GM21360 (cell line): Measurements from ENCODE around the gene CADPS2.
"Not testable (repeated sequence)": the region's sequence is repeated elsewhere in the genome, so short reads cannot be mapped to it uniquely, and the experiment has no call there.

Experiments used
- ATAC-seq: cut with Tn5 transposase; IDR thresholded peaks from one replicate; pipeline ENCODE4 v1.9.1; 2021; ENCODE audit warnings: mild to moderate bottlenecking, moderate library complexity; ENCODE audit not compliant: unreplicated experiment

CADPS2 gene

DNA sequence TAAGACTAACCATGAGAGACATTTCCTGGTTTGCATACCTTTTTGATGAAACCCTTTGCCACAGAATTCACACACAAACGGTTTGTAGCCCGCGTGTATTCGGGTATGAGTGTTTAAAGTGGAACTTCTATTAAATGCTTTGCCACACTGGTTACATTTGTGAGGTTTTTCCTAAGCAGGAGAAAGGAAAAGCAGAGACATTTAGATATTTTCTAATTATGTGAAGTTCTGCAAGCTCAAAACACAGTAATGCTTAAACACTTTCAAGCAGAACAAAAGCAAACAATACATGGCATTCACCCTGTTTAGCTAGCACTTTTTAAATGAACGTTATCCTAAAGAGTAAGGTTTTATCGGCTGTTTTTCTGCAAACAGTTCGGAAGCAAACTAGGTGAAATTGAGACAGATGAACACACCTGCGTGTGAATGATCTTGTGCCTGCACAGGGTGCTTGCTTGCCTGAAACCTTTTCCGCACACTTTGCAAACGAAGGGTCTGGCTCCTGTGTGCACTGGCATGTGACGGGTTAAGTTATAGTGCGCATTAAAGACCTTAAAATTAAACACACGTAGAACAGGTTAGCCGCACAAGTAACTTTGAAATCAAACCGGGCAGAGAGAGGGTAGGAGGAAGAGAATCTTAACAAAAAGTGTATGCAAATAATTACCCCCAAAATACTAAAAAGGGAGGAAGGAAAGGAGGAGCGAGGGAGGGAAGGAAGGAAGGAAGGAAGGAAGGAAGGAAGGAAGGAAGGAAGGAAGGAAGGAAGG, 583.3 kb downstream of the CADPS2 start:
- ATAC-seq, result no peak

DNA sequence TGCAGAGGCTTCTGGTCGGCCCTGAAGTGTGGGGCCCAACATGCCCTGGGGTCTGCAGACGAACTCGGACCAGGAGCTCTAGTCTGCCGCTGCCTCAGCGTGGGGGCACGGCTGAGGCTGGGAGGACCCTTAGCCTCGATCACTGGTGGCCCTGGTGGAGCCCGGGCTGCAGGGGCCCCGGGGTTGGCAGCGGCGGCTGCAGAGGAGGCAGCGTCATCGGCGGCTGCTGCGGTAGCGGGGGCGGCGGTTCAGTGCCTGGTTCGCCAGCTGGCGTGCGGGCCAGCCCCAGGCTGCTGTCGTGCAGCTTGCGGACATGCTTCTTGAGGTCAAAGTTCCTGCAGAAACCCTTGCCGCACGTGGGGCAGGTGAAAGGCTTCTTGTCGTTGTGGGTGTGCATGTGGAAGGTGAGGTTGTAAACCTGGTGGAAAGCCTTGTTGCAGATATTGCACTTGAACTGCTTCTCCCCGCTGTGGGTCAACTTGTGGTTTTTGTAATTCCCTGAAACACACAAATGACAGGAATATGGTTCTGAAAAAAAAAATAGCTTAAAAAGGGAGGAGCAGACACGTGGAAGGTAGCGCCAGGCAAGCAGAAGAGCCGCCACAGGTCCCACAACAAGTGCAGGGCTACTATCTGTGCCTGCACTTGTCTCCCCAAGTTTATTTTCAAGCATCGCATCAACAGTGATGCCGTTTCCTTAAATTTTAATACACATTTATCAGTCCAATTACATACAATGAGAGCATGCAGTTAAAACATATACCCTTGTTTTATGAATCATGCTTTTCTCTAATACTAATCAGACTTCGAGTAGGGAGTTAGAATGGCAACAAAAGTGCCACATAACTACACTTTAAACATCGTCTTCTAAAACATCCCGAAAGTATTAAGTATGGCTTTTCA, 584.2 kb downstream of the CADPS2 start:
- no peak for ATAC-seq

DNA sequence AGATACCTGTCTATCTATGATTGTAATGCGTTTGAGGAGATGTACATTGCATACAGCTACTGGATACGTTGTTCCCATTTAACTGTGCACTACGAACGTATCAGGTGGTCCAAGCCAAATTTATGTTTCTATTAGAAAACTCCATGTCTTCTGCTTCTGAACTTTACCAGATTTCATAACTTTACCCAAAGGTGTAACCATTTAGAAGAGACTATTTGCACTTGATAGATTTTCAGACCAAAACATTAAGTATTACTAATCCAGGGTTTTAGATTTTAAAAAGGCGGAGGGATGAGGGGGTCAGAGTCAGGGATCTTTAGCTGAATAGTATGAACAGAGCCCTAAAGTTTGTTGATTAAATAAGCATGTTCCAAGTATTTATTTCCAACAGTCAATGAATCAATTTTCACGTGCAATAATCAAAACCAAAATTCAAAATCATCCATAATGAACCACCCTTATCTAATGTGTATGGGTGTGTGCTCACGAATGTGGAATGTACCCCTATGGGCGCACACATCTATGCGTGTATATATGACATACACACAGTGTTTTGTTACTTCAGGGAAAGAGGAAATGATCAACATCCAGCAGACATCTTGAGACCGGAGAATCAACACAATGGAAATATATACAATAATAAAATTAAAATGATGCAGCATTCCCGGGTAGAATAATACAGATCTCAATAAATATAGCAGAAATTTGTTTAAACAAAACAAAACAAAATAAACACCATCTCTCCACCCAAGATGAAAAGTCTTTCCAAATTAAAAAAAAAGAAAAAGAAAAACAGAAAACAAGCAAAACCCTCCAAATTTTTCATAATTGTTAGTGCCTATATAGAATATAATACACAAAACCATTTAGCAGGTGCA, 585.1 kb downstream of the CADPS2 start:
- no peak for ATAC-seq

DNA sequence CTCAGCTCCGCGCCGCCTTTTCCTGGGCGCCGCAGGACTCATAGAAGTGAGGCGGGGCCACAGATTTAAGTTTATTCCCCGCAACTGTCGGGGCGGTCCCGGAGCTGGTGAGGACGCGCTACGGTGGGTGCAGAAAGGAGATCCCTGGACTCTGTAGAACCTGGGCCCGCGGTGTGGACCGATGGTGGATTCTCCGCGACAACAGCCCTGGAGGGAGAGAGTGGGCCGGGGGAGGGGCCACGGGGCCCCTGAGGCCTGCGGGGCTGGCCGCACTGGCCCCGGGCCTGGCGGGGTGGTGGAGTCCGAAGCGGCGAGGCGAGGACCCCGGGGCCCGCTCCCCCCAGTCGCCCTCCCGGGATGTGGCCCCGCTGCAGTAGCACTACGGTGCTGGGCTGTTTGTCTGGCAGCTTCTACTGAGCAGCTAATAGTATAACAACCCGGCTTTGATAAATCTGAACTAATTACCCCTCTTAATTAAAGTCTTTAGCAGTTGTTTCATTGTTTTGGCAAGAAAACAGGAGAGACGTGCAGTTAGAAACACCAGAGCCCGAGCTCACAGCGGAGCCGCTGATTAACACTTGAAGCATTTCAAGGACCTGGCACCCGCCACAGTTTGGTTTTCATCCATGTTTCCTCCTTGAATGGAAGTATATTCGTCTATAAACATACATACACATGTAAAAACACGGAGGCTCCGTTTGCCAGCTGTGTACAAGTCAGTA, 585.9 kb downstream of the CADPS2 start:
- no peak for ATAC-seq

DNA sequence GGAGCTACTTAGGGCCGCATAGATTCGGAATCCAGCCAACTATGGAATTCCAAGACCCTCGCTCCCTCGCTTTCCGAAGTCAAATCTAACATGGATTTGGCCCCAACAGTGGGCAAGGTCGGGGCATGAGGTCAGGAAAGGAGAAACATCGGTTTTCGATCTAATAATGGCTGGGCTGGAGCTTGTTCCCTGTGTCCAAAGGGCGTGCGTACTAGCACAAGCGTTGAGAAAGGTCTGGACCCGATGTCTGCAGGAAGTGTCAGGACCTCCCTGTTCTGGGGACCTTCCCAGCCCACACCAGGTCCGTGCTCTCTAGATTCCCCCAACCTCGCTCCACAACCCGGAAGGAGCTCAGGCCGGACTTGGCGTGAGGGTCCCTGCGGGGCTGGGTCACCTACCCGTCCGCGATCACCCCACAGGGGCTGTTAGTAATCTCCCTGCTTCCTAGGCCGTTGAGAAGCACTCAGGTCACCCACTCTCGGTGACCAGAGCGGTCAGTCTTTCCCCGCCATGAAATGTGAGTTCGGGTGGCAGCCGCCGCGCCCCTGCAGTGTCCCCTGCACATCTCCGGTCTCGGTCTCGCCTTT, 586.5 kb downstream of the CADPS2 start:
- ATAC-seq, result no peak

DNA sequence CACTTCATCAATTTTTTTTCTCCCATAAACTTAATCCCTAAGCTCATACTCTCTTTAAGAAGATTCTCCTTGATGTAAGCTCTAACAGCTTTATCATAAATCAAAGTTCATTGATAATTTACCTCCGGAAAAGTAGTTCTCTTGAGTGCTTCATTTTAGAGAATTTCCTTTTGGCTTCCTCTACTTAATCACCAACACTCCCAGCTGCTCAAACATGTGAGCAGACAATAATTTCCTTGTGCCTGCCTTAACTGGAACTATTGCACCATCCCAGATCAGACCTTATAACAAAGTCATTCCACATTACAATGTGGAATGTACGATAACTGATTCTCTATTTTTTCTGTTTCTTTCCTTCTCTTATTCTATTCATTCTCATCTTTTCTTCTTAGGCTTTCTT, 587.6 kb downstream of the CADPS2 start:
- ATAC-seq, result no peak

DNA sequence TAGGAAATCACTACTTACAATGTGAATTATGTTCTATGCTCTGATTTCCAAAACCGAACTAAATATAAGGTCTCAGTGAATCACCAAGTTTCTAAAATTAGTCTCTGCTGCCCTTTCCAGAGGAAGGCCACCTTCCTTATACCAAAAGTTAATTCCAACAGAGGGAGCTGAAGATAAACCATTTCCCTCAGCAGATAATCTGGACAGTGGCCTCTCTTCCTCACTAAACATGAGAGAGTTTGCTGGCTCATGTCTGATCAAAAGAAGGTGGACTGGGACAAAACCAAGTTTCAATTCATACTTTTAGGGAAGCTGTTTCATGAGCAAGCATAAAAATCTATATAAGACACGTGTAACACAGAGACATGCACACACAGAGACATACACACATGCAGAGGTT, 588.1 kb downstream of the CADPS2 start:
- ATAC-seq, result no peak

DNA sequence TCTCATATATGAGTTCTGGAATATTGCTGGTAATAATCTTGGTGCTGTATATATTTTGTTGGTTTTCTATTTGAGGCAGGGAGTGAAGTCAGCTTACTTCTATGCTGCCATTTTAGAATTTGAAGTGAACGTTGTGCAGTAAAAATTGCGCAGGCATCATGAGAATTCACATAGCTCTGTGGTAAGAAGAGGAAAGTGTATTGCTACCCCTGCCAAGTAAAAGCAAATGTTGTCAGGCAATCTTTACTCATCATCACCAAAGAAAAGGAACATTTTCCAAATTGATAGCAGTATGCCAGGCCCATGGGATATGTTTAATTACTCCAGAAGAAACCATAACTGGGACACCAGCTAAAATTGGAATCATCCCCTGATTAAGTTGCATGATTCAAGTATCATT, 595.1 kb downstream of the CADPS2 start:
- ATAC-seq, result no peak

DNA sequence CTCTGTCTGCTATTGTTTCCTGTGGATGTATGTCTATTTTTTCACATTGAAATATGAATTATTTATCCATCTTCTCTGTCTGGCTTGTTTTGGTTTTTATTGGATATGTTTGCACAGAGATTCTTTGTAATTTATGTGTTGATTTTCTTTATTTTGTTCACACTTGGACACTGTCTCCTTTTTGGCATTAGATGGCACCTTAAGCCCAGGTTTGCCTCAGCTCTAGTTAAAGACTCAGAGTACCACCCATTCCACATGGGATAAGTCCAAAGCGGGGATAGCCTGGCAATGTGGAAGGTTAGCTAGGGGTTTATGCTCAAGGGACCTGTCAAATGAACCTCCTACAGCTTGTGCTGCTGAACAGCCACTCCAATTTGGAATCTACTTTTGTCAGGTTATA, 595.8 kb downstream of the CADPS2 start:
- ATAC-seq, result no peak

DNA sequence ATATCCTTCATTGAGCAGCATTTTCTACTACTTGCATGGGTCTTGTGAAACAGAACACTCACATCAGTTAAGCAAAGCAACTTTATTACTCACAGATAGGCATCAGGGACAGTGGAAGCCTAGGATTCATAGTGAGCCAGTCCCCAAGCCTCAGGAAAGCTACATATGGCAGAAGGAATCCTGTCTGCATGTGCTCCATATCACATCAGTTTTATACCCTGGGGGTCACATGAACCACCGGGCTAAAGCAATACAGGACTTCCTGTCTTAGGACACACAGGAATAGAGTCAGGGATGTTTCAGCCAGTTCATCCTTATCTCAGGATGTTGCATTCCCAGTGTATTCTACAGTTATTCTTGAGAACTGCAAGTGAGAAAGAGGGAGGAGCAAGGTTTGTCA, 596.8 kb downstream of the CADPS2 start:
- ATAC-seq, result no peak

DNA sequence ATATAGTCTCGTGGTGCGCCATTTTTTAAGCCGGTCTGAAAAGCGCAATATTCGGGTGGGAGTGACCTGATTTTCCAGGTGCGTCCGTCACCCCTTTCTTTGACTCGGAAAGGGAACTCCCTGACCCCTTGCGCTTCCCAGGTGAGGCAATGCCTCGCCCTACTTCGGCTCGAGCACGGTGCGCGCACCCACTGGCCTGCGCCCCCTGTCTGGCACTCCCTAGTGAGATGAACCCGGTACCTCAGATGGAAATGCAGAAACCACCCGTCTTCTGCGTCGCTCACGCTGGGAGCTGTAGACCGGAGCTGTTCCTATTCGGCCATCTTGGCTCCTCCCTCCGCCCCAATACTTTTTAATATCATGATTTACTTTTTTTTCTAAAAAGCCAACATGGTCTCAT, 601.7 kb downstream of the CADPS2 start:
- ATAC-seq, result not testable (repeated sequence)

DNA sequence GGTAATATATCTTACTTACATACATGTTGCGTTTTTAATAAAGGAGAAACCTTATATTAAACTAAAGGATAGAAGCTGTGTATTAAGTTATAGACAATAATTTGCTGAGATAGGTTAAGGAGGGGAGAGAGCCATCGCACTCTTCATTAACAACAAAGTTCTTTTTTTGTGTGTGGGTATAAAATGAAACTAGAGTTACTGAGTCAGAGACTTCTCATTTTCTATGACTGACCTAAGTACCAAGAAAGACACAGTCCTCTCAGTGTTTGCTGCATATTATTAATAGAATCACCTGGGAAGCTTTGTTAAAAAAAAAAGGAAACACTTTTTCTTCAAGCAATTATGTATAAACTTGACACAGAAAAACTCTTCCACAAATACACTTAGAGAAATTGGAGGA, 613.1 kb downstream of the CADPS2 start:
- ATAC-seq, result no peak

DNA sequence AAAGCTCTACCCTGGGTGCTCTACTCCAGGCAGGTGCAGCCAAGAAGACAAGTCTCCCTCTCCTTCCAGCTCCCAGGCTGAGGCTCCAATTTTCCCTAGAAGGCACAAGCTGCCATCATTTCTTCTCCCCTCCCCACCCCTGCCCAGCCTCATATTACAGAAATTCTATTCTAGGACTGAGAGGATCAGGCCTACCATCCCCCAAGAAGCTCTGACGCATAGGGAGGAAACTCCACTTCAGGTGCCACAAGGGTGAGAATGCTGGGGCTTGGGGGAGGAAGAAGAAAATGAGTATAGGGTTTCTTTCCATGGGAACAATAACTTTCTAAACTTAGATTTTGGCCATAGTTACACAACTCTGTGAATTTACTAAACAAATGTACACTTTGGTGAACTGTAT, 617.0 kb downstream of the CADPS2 start:
- no peak for ATAC-seq
